HG03432 (cell line): Measurements from ENCODE around the gene TRAFD1.
"Not testable (repeated sequence)": the region's sequence is repeated elsewhere in the genome, so short reads cannot be mapped to it uniquely, and the experiment has no call there.

ENCODE experiments used
- ATAC-seq: cut with Tn5 transposase; IDR thresholded peaks from one replicate; pipeline ENCODE4 v1.9.1; 2021; ENCODE audit warnings: mild to moderate bottlenecking, moderate library complexity; ENCODE audit not compliant: unreplicated experiment

The TRAFD1 gene

DNA sequence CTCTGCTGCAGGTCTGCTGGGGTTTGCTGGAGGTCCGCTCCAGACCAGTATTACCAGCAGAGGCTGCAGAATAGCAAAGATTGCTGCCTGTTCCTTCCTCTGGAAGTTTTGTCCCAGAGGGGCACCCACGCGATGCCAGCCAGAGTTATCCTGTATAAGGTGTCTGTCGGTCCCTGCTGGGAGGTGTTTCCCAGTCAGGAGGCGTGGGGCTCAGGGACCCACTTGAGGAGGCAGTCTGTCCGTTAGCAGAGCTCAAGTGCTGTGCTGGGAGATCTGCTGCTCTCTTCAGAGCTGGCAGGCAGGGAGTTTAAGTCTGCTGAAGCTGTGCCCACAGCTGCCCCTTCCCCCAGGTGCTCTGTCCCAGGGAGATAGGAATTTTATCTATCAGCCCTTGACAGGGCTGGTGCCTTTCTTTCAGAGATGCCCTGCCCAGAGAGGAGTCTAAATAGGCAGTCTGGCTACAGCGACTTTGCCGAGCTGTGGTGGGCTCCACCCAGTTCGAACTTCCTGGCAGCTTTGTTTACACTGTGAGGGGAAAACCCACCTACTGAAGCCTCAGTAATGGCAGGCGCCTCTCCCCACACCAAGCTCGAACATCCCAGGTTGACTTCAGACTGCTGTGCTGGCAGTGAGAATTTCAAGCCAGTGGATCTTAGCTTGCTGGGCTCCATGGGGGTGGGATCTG lies 33.2 kb downstream of the TRAFD1 start:
- not testable (repeated sequence) for ATAC-seq

DNA sequence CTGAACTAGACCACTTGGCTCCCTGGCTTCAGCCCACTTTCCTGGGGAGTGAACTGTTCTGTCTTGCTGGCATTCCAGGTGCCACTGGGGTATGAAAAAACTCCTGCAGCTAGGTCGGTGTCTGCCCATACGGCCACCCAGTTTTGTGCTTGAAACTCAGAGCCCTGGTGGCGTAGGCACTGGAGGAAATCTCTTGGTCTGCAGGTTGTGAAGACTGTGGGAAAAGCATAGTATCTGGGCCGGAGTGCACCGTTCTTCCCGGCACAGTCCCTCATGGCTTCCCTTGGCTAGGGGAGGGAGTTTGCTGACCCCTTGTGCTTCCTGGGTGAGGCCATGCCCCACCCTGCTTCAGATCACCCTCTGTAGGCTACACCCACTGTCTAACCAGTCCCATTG lies 33.8 kb downstream of the TRAFD1 start:
- ATAC-seq = no peak

DNA sequence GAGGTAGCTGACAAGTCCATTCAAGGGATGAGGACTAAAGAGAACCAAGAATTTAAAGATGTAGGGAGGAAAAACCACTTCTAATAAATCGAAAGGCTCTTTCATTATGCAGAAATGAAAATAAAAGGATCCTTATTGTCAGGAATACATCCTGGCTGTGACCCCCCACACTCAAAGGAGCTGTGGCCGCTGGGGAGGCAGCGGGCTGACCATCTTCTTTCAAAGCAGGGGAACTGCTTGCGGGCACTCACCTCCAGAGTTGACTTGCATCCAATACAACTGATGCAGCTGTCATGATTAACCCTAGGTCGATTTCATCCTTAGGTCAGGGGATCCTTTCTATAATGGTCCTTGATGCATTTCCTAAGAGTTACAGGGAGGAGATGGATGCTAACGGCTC lies 35.3 kb downstream of the TRAFD1 start:
- ATAC-seq = no peak

DNA sequence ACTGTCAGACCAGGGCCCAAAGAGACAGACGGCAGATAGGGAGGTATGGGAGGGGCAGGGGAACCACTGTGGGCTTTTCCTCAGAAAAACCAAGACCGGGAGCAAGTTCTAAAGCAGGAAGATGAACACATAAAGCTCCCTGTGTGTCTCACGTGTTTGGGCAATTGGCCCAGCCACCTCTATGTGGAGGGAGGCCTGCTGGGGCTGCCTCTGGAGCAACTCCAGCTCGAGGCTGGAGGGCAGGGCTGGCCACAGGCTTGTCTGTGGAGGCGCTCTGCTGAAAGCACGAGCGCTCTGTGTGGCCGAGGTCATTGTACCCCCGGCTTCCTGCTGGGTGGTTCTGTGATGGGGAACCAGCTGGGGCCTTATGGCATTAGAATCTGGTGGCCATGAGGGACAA lies 36.4 kb downstream of the TRAFD1 start:
- ATAC-seq = no peak

DNA sequence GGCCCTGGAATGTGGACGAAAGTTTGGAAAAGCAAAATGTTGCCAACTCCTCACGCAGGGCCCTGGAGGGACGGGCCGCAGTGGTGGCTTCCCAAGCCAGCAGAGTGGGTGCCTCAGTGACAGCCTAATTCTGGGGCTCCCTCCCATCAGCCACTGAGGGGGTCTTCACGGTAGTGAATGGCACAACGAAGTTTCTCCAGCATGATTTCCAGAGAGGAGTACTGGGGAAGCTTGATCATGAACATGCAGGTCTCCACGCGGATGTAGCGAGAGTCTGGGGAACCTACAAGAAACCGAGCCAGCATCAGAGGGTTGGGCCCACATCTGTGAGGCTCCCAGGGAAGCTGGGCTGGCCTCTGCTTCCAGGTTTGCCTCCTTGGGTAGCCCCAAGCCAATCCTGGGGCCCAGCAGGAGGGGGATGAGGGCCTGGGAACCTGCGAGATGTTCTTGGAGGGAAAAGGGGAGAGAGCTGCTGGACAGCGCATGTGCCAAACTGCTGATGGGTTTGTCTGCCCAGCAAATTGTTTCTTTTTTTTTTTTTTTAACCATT lies 37.0 kb downstream of the TRAFD1 start:
- ATAC-seq = no peak

DNA sequence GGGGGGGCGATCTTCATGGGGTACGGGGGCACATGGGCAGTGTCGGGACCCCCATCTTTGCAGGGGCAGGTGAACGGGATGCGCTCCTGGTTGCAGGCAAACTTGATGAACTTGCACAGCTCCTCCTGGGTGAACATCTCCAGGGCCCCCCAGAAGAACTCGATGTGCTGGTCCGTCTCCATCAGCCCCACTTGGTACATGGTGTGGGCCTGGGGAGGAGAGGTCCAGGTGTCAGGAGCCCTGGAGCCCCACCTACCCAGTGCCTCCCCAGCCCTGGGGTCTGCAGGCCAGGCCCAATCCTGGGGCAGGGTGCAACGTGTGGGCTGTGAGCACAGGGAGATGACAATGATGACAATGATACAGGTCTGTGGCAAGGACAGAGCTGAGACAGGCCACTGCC lies 37.7 kb downstream of the TRAFD1 start:
- ATAC-seq = no peak

DNA sequence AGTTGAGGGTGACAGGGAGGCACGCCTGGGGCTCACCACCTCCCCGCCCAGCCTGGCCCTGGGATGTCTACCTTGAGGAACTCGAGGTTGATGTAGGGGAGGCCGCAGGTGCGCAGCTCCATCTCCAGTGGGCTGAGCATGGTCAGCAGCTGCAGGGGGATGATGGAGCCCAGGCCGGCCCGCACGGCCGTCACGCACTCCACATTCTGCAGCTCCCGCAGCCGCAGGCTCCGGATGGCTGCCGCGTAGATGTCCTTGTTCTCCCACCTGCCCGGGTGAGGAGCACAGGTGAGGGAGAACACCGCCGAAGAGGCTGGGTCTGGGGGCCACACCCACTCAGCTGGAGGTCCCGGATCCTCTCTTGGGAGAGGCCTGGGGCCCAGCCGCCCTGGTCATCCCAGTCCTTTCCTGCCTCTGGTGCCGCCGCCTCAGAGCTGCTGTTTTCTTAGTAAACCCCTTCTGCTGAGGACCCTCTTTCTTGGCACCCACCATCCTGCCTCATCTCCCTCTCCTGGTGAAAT lies 38.2 kb downstream of the TRAFD1 start:
- no peak for ATAC-seq

DNA sequence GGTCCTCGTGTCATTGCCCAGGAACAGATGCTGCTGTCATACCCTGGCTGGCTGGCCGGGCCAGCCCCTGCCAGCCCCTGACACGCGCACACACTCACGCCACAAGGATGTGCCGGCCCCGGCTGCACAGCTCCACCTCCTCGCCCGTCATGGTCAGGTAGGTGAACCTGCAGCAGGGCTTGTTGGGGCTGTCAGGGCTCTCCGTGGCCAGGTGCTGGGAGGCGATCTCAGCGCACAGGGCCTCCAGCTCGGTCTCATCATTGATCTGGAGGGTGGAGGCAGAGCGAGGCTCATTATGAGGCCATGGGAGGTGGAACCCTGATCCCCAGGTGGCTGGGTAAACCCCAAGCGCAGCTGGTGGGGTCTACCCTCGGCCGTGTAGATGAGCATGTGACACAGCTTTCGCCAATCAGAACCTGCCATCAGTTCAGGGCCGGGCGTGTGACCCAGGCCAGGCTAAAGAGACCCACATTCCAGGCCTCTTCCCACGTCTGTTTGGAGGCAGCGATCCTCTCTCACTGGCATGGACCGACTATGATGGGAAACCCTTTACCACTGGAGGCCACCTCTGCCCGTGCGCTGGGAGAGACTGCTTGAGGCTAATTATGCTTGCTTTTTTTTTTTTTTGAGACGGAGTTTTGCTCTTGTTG lies 38.8 kb downstream of the TRAFD1 start:
- ATAC-seq = no peak

DNA sequence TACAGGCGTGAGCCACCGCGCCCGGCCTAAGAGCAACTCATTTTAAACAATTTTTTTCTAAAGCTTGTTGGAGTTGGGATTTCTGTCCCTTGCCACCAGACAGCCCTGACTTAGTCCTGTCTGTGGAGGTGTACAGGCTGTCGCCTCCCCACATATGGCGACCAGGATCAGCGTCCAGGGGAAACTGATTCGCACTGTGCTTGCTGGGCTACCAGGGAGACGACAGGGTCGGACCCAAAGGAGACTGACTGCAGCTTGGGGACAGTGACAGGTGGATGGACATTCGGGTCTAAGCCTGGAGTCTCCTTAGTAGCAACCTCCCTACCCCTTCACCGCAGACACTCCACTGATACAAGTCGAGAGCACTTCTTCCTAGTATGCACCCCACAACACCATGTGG lies 40.3 kb downstream of the TRAFD1 start:
- ATAC-seq = no peak

DNA sequence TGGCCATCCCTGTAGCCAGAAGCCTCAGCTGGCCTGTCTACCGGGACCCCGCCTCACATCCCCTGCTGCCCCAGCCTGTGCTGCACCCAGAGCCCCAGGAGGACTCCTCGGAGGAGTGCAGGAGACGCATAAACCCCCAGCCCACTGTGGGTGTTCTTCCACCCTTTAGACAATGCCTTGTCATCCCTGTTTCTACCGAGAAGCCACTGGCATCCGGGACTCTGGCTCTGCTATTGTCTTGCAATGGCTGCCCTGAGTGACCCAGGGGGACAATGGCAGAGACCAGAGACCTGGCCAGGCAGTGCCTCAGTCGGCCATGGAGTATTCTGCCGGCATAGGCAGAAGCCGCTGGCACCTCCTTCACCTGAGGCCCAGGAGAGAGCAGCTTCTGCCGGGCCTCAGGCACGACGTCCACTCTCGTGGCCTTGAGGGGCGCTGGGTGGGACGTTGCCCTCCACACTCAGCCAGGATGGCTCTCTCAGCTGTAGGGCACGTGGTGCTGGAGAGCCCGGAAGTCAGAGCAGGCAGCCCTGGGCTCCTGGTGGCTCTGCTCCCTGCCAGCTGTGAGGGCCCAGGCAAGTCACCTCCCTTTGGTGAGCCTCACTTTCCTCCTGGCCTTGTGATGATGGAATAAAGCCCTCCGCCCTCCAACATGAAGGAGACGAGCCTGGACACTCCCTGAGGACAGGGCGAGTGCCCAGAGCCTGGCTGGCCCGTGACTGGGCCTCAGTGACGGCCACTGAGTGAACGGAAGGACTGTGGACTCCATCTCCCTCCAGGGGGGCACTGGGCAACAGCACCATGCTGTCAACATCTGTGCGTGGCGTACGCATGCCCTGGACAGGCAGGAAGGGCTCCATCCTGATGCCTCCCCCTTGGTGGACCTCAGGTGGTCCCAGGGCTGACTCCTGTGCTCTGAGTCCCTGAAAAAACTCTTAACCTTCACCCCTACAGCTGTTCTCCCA lies 41.0 kb downstream of the TRAFD1 start:
- no peak for ATAC-seq

DNA sequence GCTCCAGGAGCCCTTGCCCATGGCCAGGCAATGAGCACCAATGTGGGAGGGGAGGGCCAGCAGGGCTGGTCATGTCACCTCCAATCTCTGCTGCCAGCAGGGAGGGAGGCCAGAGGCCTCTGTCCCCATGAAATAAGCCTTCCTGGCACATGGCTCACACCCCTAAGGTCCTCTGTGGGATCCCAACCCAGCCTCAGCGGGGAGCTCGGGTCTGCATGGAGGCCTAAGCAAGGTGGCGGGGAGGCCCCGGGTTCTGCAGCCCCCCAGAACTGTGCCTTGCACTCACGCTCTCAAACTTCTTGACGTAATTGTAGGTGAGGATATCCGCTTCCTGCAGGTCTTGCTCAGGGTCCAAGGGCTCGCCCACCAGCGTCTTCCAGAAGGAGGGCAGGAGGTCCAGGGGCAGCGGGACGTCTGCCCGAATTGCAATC lies 41.7 kb downstream of the TRAFD1 start:
- no peak for ATAC-seq

DNA sequence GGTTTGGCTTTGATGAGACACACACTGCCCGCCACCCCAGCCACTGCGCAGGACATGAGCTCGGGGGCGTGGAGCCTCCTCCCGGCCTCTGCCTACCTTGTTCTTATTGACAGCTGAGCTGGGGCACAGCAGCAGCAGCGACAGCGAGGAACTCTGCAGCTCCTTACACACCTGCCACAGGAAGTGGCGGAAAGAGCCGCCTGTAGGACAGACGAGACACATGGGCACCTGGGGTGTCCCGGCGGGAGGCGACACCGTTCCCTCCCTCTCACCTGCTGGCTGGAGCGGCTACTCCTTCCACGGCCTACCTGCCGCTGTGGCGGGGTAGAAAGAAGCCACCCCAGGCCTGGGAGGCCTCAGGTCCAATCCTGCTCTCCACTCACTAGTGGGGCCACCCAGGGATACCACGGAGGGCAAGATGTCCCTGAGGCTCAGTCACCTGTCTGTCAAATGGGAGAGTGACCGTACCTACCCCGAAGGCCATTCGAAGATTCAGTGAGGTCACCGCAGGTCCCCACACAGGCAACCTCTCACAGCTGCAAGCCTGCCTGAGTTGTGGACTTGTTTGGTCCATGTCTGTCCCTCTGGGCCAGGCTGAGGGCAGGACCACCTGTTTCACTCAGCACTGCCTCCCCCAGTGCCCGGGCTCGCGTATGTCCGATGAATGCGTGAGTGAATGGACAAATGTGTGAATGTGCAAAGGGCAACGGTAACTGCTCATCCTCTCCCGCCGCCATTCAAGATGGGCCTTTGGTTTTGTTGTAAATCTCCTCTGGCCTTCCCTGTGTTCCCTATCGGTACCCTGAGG lies 42.6 kb downstream of the TRAFD1 start:
- no peak for ATAC-seq

DNA sequence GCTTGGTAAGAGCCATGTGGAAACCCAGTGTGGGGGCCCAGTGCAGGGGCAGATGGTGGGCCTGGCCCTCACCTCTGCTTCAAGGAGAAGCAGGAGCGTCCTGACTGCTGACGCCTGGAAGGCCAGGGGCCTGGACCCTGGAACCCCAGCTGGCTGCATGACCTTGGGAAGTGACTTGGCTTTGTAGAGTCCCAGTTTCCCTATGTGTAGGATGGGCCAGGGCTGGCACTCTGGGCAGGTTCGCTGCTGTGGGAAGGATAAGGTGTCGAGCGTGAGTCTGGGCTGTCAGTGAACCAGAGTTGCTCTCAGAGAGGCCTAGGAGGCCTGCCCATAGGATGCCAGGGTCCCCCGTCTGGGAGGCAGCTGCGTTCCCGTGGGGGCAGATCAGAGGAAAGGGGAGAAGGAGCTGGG lies 43.2 kb downstream of the TRAFD1 start:
- no peak for ATAC-seq

DNA sequence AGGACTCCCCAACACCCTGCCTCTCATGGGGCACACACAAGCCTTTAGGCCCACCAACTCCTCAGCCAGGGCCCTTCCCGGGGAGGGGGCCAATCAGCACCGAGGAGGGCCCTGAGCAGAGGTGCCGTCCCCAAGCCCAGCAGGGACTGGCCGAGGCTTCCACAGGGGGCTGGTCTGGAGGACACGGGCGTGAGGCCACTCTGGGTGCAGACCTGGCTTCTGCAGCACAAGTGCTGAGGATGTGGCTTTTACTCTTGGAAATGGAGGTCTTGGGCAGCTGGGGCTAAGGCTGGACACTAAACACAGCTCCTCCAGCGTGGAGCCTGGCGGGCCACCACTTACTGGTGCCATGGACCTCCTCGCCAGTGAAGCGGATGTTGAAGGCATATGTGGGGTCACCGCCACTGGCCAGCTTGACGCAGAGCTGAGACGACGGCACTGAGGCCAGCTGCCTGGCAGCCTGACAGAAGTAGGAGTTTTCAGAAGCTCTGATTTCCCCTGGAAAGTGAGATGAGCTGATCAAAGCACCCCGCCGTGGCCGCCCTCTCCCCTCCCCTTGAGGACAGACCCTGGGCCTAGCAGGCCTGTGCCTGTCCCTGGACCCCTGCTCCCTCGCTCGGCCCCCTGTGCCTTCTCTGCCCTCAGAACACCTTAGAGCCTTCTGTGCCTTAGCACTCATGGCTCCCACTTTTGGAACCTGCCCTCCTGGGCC lies 44.0 kb downstream of the TRAFD1 start:
- no peak for ATAC-seq

DNA sequence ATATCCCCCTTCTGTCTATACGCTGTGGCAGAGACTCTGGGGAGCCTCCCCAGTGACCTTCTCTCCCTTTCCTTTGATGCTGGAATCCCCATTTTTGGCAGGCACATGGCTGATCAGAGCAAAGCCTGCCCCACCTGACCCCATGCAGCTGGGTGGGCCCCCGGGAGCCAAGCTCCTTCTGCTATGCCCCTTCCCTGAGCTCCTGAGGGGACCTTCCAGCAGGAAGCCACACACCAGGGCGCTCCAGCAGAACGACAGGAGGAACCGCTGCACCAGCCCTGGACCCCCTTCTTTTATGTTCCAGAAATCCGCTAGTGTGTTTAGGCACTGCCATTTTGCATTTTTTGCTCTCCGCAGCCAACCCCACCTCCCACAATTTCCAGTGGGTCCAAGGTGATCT lies 44.6 kb downstream of the TRAFD1 start:
- no peak for ATAC-seq

DNA sequence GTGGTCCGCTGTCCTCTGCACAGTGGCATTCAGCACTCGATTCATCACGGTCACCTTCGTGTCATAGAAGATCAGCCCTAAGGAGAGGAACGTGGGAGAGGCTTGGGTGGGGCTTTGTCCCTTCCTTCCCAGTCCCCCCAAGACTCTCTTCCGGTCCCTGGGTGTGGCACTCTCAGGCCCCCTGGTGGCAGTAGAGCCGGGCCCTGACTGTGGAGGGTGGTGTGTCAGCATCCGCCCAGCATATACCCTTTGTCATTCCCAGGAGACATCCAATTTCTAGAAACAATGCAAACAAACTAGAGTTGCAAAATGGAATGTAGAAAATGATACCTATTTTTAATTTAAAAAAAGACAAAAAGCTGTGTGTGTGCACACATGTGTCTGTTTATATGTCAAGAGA lies 45.0 kb downstream of the TRAFD1 start:
- no peak for ATAC-seq

DNA sequence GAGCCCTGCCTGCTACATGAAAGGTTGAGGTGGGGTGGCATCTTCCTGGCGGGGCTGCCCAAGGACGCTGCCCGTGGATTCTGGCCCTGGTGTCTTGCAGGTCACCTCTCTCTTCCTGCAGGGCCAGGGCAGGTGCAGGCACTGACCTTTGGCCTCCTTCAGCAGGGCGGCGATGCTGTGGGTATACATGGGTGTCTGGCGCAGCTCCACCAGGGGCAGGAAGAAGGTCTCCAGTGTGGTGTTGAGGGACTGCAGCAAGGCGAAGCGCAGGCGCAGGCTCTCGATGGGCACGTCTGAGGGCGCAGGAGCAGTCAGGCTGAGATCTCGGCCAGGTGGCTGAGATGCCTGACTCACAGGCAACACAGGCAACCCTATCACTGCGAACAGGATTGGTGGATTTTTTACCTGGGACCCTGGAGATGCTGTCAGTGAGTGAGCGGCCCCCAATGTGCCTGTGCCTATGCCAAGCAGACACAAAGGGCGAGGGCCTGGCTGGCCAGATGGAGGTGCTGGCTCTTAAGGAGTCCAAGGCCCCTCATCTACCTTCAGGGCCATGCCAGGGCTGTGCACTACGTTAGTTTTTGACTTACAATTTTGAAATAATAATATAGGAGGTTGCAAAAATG lies 45.7 kb downstream of the TRAFD1 start:
- no peak for ATAC-seq

DNA sequence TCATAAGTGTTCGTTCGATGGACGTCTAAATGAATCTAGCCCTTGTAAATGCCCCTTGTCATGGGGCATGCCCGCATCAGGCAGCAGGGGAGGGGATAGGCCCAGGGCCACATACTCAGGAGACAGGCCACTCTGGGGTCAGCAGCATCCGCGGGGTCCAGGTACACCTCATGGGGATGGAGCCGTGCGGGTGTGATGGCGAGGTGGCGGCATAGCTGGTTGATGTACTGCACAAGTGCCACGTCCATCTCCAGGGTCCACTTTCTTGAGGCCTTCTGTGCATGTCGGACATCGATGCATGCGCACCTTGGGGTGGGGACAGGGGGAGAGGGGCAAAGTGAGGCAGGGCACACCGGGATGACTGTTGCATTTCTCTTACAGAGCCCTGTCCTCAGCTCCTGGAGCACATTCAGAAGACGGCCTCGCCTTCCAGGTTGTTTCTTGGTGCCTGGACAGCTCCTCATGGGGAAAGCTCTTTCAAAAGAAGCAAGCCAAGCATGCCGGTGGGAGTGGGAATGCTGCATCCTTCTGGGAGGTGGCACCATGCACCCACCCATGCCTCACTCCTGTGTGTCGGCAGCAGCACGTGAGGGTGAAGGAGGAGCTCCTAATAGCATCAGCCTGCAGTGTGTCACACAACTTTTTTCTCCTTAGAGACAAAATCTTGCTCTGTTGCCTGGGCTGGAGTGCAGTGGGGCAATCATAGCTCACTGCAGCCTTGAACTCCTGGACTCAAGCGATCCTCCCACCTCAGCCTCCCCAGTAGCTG lies 47.4 kb downstream of the TRAFD1 start:
- ATAC-seq = no peak
